GM21717 (cell line): ENCODE data around the gene CTRB1.
"Not testable (repeated sequence)": the region's sequence is repeated elsewhere in the genome, so short reads cannot be mapped to it uniquely, and the experiment has no call there.

Source experiments
- ATAC-seq: cut with Tn5 transposase; IDR thresholded peaks from one replicate; pipeline ENCODE4 v1.9.1; 2021; ENCODE audit warnings: mild to moderate bottlenecking, moderate library complexity; ENCODE audit not compliant: unreplicated experiment

Gene CTRB1

DNA sequence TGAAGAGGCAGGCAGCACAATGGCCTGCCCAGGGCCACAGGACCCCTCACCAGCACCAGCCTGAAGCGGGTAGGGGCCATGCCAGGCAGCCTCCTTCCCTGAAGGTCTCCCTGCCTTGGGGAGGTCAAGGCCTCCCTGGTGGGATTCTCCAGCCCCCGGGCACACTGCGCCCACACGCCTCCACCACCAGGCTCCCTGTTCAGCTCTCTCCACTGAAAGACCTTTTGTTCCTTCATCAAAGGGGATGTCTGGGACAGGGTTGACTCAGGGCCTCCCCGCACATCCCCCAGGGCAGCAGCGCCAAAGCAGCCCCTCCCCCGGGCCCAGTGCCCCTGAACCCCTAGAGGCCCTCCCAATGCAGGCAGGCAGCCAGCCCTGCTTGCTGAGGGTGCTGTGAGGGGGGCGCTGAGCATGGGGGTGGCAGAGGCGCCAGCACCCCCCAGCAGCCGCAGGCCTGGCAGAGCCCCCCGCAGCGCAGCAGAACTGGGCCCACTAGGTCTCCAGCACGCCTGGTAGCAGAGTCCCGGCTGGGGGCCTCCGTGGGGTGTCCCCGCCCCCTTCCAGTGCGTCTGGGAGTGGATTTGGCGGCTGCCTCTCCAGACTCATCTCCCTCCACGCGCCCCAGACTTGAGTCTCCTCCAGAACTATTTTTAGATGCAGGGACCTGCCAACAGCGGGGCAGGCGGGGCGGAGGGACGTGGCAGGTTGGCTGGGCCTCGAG lies 19.5 kb downstream of the CTRB1 start:
- no peak for ATAC-seq

DNA sequence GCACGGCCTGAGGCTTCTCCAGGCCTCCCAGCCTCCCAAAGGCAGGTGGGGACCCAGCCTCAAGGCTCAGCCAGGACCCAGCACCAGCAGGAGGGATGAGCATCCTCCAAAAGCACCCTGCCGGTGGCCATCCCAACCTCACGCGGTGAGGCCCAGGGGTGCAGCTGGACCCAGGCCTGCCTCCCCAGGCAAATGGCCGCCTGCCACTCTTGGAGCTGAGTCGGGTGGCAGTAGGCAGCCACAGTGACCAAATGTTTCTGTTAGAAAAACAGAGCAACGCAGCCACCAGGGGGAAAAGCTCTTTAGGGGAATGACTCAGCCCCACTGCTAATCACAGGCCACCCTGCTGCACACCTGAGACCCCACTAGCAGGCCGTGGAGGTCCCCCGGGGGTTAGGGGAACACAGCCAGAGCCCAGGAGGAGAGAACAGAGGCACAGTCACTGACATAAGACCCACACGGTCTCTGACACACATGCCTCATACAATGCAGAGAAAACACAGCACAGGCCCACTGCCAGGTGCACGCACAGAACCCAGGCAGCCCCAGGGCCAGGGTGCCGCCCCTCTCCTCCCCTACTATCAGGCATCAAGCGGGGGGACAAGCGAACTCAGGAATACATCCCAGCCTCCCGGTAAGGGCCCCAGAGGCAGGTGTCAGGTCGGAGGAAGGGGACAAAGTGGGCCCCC lies 20.2 kb downstream of the CTRB1 start:
- ATAC-seq: no peak

DNA sequence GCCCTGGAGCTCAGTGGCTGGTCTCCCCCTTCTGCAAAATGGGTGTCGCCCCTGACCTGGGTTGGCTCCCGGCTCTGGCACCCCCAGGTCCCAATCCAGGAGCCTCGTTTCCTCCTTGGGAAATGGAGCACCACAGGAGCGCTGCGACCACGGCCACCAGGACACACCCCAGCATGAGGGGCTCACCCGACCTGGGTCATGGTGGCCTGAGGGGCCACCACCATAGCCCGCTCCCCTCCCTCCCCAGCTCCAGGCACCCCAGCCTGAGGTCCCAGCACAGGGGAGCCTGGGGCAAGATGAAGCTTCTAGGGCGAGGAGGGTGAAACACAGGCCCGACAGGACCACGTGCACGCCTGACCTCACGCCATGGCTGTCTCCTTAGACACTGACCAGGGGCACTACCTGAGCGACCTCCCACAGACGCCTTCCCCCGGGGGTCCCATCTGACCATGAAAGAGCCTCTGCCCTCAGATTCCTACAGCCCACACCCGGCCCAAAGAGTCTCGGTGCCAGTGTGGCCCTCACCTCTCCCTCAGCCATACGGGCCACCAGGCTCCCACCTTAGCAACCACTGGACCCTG lies 20.8 kb downstream of the CTRB1 start:
- ATAC-seq: no peak

- not testable (repeated sequence) for ATAC-seq
Observed at GRCh38 chr16:75240633-75241032, 21.8 kb downstream of the CTRB1 start.

- ATAC-seq: no peak
Observed at GRCh38 chr16:75241412-75241811, 22.6 kb downstream of the CTRB1 start.

DNA sequence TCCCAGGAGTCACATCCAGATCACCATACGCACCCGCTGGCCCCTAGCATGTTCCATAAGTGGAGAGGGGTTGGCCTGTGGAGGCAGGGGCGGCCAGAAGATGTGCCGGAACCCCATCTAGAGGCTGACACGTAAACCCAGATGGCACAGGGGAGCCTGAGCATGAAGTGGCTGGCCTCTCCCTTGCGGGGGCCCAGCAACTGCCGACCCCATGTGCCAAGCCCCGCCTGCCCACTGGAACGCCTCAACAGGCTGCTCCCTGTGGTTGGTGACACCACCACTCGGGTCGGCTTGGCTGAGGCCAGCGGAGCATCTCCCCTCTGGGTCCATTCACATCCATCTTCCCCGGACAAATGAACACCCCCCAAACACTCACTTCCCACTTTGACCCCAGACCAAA lies 23.2 kb downstream of the CTRB1 start:
- no peak for ATAC-seq

GRCh38 chr16:75242436-75243078 lies 23.8 kb downstream of the CTRB1 start:
- ATAC-seq: not testable (repeated sequence)

GRCh38 chr16:75243667-75244224 lies 25.0 kb downstream of the CTRB1 start:
- ATAC-seq: no peak

DNA sequence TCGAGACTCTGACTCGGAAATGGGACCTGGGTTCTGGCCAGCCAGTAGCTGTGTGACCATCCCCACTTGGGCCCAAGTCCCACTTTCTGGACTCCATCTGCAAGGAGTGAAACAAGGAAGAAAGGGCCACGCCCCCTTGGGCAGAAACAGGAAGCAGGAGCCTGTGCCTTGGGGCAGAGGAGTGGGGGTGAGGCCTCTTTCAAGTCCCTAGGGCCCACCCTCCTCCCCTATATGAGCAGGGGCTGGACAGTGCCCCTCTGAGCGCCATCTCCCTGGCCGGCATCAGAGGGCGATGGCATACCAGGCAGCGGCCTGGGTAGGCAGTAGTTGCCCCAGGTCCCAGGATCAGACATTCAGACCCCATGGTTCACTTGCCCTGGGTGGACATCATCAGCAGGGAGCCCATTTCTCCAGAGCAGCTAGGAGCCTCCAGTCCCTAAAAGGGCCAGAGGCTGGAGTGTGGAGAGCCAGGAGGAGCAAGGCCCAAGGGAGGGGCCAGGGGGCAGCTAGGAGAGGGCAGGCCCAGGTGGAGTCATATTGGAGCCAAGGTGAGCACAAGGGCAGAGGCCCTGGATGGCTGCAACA lies 25.5 kb downstream of the CTRB1 start:
- ATAC-seq: no peak

DNA sequence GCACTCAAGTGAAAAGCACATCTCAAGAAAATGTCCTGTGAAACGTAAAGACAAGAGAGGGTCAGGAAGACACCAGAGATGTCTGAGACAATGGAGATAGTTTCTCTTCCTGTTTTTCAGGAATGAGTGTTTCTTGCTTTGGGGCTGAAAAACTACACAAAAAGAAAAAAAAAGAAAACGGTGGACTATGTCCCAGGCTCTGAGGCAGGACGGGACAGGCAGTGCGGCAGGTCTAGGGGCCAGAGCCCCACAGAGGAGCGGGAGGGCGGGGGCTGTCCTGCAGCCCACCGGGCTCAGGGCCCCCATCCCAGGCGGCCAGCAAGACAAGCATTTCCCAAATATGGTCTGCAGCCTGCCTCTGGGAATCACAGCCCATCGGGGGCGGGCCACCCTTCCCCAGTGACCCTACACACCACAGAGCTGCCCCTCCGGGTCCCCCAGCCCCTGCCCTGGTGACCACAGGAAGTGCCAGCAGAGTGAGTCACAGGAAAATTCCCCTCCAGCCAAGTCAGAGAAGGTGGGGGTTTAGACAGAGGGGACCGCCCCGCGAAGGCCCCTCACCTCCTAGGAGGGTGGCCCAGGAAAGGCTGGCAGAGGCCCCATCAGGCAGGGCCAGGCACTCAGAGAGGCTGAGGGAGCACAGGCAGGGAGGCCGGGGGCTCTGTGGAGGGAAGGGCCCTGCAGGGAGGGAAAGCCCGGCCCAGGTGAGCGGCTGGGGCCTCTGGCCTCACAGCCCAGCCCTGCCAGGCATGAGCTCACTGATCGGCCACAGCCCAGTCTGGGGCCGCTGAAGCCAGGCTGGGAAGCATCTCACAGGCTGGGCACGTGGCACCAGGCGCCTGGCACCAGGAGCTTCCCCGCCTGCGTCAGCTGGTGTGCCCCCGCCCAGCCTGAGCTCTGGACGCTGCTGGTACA lies 26.3 kb downstream of the CTRB1 start:
- no peak for ATAC-seq

- ATAC-seq: no peak
Observed at GRCh38 chr16:75246504-75247205, 27.9 kb downstream of the CTRB1 start.

GRCh38 chr16:75247249-75247648 lies 28.5 kb downstream of the CTRB1 start:
- no peak for ATAC-seq

DNA sequence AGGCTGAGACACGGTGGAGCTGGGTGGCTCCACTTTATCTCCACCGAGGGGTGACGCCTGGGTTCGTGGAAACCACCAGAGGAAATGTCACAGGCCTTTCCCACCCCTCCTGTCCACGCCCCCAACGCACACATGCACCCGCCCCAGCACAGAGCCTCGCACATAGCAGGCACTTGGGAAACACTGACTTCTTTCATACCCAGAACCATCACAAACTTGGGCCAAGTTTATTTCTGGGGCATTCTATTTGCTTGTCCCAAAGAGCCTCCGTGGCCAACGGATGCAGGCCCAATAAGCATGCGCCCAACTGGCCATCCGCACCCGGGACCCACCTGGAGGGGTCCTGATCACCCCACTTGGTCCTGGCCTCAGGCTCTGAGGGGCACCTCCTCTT lies 29.4 kb downstream of the CTRB1 start:
- no peak for ATAC-seq

DNA sequence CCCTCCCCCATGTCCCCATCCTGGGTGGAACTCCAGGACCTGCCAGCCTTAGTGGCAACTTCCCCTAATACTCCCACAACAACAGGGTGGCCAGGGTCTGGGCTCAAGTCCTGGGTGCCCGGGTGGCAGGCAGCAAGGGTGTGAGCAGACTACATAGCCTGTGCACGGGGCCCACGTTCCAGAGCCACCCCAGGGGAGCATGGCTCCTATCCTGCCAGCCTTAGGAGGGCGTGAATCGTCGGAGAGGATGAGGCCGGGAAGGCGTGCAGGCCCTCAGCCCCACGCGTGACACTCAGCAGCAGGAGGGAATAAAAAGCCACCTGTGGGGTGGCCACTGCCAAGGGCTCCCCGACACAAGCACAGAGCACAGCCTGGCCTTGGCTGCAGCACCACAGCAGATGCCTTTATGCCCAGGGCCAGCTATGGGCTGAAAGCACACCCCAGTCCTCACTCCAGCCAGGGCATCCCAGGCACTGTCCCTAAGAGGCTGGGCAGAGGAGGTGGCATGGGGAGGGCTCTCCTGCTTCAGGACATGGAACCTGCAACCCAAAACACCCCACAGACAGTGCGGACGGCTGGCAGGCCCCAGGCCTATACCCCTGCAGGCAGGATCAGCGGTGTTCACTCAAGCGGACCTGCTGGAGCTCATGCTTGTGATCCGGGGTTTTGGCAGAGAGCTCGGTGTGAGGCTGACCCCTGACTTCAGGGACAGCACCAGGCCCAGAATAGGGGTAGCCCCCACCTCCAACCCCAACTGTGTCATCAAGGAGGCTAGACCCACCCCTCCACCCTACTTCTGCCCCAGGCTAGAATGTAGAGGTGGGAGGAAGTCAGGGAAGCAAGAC lies 30.0 kb downstream of the CTRB1 start:
- ATAC-seq: no peak

DNA sequence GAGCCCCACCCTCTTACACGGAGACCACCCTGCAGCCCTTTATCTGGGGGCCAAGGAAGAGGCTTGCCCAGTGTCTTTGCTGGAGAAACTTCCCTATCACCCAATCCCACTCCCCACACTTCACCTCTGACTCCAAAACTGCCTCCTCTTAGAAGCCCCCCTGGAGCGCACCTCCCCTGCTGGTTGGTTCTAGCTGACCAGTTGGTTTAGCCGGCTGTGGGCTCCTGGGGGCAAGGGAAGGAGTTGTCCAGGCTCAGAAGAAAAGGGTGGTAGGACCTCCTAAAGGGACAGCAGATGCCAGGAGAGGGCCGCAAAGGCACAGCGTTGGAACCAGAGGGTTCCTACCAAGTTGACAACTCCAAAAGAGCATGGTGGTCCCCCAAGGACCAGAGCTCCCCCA lies 30.7 kb downstream of the CTRB1 start:
- ATAC-seq: no peak

- ATAC-seq: no peak
Observed at GRCh38 chr16:75250089-75250808, 31.5 kb downstream of the CTRB1 start.

- ATAC-seq: peak; percentile 29
Observed at GRCh38 chr16:75250809-75251279, 32.1 kb downstream of the CTRB1 start.
